H9 (cell line): ENCODE results near the gene CFAP61. TPM values are rescaled to one million over a fixed set of nuclear protein-coding genes. Genes with fewer than 3 reads are reported as not detected.

Source experiments
- DNase-seq: peaks from one replicate; pipeline ENCODE4 v3.0.0-alpha.2; 2017
- H2AFZ ChIP-seq: one replicate; pipeline ENCODE4 v1.6.1; 2013; ENCODE audit warnings: mild to moderate bottlenecking, low read length, control low read depth, moderate library complexity
- H2AK5ac ChIP-seq: 2 replicates; pipeline ENCODE4 v1.6.1; 2013; ENCODE audit warnings: low read length, control low read depth, mixed read lengths; ENCODE audit not compliant: insufficient read length
- H2BK120ac ChIP-seq: one replicate; pipeline ENCODE4 v1.6.1; 2013; ENCODE audit warnings: low read depth, mild to moderate bottlenecking, low read length, control low read depth, inconsistent platforms; ENCODE audit not compliant: poor library complexity, severe bottlenecking
- H2BK12ac ChIP-seq: 2 replicates; pipeline ENCODE4 v1.6.1; 2013; ENCODE audit warnings: low read length, control low read depth, mixed read lengths, low read depth; ENCODE audit not compliant: insufficient read length
- H2BK15ac ChIP-seq: 2 replicates; pipeline ENCODE4 v1.6.1; 2013; ENCODE audit warnings: low read depth, low read length, control low read depth
- H2BK20ac ChIP-seq: one replicate; pipeline ENCODE4 v1.6.1; 2013; ENCODE audit warnings: low read depth, mild to moderate bottlenecking, low read length, control low read depth, inconsistent platforms; ENCODE audit not compliant: poor library complexity, severe bottlenecking
- H2BK5ac ChIP-seq: 2 replicates; pipeline ENCODE4 v1.6.1; 2013; ENCODE audit warnings: low read length, control low read depth, mixed read lengths; ENCODE audit not compliant: insufficient read length
- H3K14ac ChIP-seq: 2 replicates; pipeline ENCODE4 v1.6.1; 2013; ENCODE audit warnings: low read length, control low read depth; ENCODE audit not compliant: insufficient read depth
- H3K18ac ChIP-seq: 2 replicates; pipeline ENCODE4 v1.6.1; 2013; ENCODE audit warnings: low read depth, mild to moderate bottlenecking, mixed read lengths, low read length, control low read depth; ENCODE audit not compliant: insufficient read length
- H3K23ac ChIP-seq: 2 replicates; pipeline ENCODE4 v1.6.1; 2013; ENCODE audit warnings: low read length, control low read depth, mixed read lengths, low read depth; ENCODE audit not compliant: insufficient read length
- H3K23me2 ChIP-seq: 2 replicates; pipeline ENCODE4 v1.6.1; 2013; ENCODE audit warnings: low read depth, mild to moderate bottlenecking, mixed read lengths, low read length, control low read depth; ENCODE audit not compliant: insufficient read length, poor library complexity, severe bottlenecking
- H3K27ac ChIP-seq: 2 replicates; pipeline ENCODE4 v1.5.1; 2013; ENCODE audit warnings: low read length, control low read depth, mixed read lengths, low read depth; ENCODE audit not compliant: insufficient read length
- H3K27me3 ChIP-seq: 2 replicates; pipeline ENCODE4 v1.6.1; 2013; ENCODE audit warnings: low read length, control low read depth, inconsistent platforms; ENCODE audit not compliant: insufficient read depth
- H3K4ac ChIP-seq: 2 replicates; pipeline ENCODE4 v1.6.1; 2013; ENCODE audit warnings: low read depth, mild to moderate bottlenecking, control low read depth, inconsistent platforms, low read length, moderate library complexity
- H3K4me1 ChIP-seq: 2 replicates; pipeline ENCODE4 v1.6.1; 2013; ENCODE audit warnings: low read length, control low read depth, inconsistent platforms; ENCODE audit not compliant: insufficient read depth
- H3K4me2 ChIP-seq: 2 replicates; pipeline ENCODE4 v1.6.1; 2013; ENCODE audit warnings: low read length, control low read depth, mixed read lengths; ENCODE audit not compliant: insufficient read length, insufficient read depth
- H3K56ac ChIP-seq: 2 replicates; pipeline ENCODE4 v1.6.1; 2013; ENCODE audit warnings: low read depth, mild to moderate bottlenecking, mixed read lengths, low read length, control low read depth; ENCODE audit not compliant: insufficient read length
- H3K79me1 ChIP-seq: 2 replicates; pipeline ENCODE4 v1.6.1; 2013; ENCODE audit warnings: low read depth, mild to moderate bottlenecking, moderate library complexity, low read length, control low read depth, inconsistent platforms; ENCODE audit not compliant: insufficient read depth, poor library complexity, severe bottlenecking
- H3K79me2 ChIP-seq: 2 replicates; pipeline ENCODE4 v1.6.1; 2013; ENCODE audit warnings: low read length, control low read depth, inconsistent platforms; ENCODE audit not compliant: insufficient read depth
- H3K9ac ChIP-seq: 2 replicates; pipeline ENCODE4 v1.6.1; 2013; ENCODE audit warnings: low read length, control low read depth, mixed read lengths; ENCODE audit not compliant: insufficient read length; ENCODE audit errors: extremely low read depth
- H3K9me3 ChIP-seq: one replicate; pipeline ENCODE4 v1.6.1; 2013; ENCODE audit warnings: low read depth, low read length, inconsistent platforms; ENCODE audit not compliant: control insufficient read depth
- H3T11ph ChIP-seq: one replicate; pipeline ENCODE4 v1.6.1; 2013; ENCODE audit warnings: mild to moderate bottlenecking, low read length, control low read depth, inconsistent platforms
- H4K20me1 ChIP-seq: one replicate; pipeline ENCODE4 v1.6.1; 2013; ENCODE audit not compliant: control insufficient read depth, insufficient read length, insufficient read depth
- H4K5ac ChIP-seq: 2 replicates; pipeline ENCODE4 v1.6.1; 2013; ENCODE audit warnings: low read depth, mild to moderate bottlenecking, mixed read lengths, low read length, control low read depth; ENCODE audit not compliant: insufficient read length
- H4K8ac ChIP-seq: replicated peaks from 2 replicates; pipeline ENCODE4 v1.6.1; 2013; ENCODE audit warnings: low read length, control low read depth, mixed read lengths, low read depth; ENCODE audit not compliant: insufficient read length
- H4K91ac ChIP-seq: 2 replicates; pipeline ENCODE4 v1.6.1; 2013; ENCODE audit warnings: low read depth, mild to moderate bottlenecking, moderate library complexity, mixed read lengths, low read length, control low read depth; ENCODE audit not compliant: insufficient read length
- H3K27ac Mint-ChIP-seq, 3 experiments: 2 replicates in 2 of 3; 3 replicates in 1 of 3; pipeline ENCODE4 v1.8.0; 2020 to 2021; ENCODE audit warnings: mixed read lengths in 3 of 3, mild to moderate bottlenecking in 1 of 3, moderate library complexity in 1 of 3
- H3K27me3 Mint-ChIP-seq: 2 replicates; pipeline ENCODE4 v1.8.0; 2021; ENCODE audit warnings: low read depth, mild to moderate bottlenecking, moderate library complexity, mixed read lengths
- H3K36me3 Mint-ChIP-seq, 3 experiments: 2 replicates in 2 of 3; 3 replicates in 1 of 3; pipeline ENCODE4 v1.8.0; 2020 to 2021; ENCODE audit warnings: low read depth in 3 of 3, mixed read lengths in 3 of 3; ENCODE audit not compliant: insufficient read depth in 1 of 3
- H3K4me1 Mint-ChIP-seq, 2 experiments: 2 replicates each; pipeline ENCODE4 v1.8.0; 2020; ENCODE audit warnings: mixed read lengths in 2 of 2
- H3K4me3 Mint-ChIP-seq, 2 experiments: 2 replicates in 1 of 2; 3 replicates in 1 of 2; pipeline ENCODE4 v1.8.0; 2020 to 2021; ENCODE audit warnings: mild to moderate bottlenecking in 2 of 2, mixed read lengths in 2 of 2, moderate library complexity in 1 of 2
- H3K9me3 Mint-ChIP-seq, 2 experiments: 2 replicates in 1 of 2; 3 replicates in 1 of 2; pipeline ENCODE4 v1.8.0; 2020; ENCODE audit warnings: mild to moderate bottlenecking in 2 of 2, mixed read lengths in 2 of 2, moderate library complexity in 1 of 2
- WGBS: extraction: QIAGEN DNeasy Blood & Tissue Kit; methylation state at CpG from one replicate; pipeline ENCODE4 v1.1.7; 2013; ENCODE audit warnings: missing lambda C conversion rate, low lambda C conversion rate, mixed read lengths; ENCODE audit not compliant: insufficient read length; ENCODE audit errors: extremely low coverage; 5-methylcytosine and 5-hydroxymethylcytosine counted together
- total RNA-seq: library from RNA; stranded (reverse); gene quantifications from 2 replicates; pipeline ENCODE4 v1.2.1, GENCODE V29; 2021
- TF ChIP-seq, protein P1 (sequence below): fragments of 200-600 bp; sonication (generic); conservative IDR thresholded peaks from 3 replicates; pipeline ENCODE4 v1.8.0; 2021; ENCODE audit warnings: antibody characterized with exemption, mild to moderate bottlenecking

CFAP61 gene
- total RNA-seq, 1 experiment from 2014 or later: 0.44 TPM

GRCh38 chr20:20078041-20078440 lies 25.7 kb downstream of the CFAP61 start:
- Mint-ChIP-seq H3K4me3 (no peak overlapping the region), H3K4me1 (peaks cover 22 to 23% of the 10 kb centered on the region in 2 experiments), H3K9me3 (no peaks in the 10 kb centered on the region), H3K27ac (peak overlapping the region in 2 of 3 experiments; percentile 4 to 10; a peak in 1 of 7 replicates), H3K36me3 (no peaks in the 10 kb centered on the region), H3K27me3 (peaks cover 8% of the 10 kb centered on the region)
- H2BK20ac ChIP-seq: no peak overlapping the region
- no peak overlapping the region for H3K4ac ChIP-seq
- no peak overlapping the region for H3K4me2 ChIP-seq
- H4K91ac ChIP-seq: no peak overlapping the region
- H3K23ac ChIP-seq: no peak overlapping the region
- H3K4me1 ChIP-seq: peaks cover 5% of the 10 kb centered on the region; the same call in 1 of the 2 replicates
- no peak for DNase-seq
- H3K18ac ChIP-seq: no peak overlapping the region
- H4K8ac ChIP-seq: no peak overlapping the region
- H3K56ac ChIP-seq: no peak overlapping the region
- H2BK5ac ChIP-seq: no peak overlapping the region
- H4K5ac ChIP-seq: no peak overlapping the region
- no peak overlapping the region for H2AFZ ChIP-seq
- H3K23me2 ChIP-seq: no peaks in the 10 kb centered on the region
- no peaks in the 10 kb centered on the region for H3K9me3 ChIP-seq
- H3K27ac ChIP-seq: no peak overlapping the region
- H3T11ph ChIP-seq: no peak overlapping the region
- no peak overlapping the region for H2BK120ac ChIP-seq
- no peaks in the 10 kb centered on the region; the same call in none of the 2 replicates for H3K27me3 ChIP-seq
- H3K79me2 ChIP-seq: no peaks in the 10 kb centered on the region
- no peak overlapping the region for H2AK5ac ChIP-seq
- H2BK15ac ChIP-seq: no peak overlapping the region
- TF ChIP-seq, protein P1, sequence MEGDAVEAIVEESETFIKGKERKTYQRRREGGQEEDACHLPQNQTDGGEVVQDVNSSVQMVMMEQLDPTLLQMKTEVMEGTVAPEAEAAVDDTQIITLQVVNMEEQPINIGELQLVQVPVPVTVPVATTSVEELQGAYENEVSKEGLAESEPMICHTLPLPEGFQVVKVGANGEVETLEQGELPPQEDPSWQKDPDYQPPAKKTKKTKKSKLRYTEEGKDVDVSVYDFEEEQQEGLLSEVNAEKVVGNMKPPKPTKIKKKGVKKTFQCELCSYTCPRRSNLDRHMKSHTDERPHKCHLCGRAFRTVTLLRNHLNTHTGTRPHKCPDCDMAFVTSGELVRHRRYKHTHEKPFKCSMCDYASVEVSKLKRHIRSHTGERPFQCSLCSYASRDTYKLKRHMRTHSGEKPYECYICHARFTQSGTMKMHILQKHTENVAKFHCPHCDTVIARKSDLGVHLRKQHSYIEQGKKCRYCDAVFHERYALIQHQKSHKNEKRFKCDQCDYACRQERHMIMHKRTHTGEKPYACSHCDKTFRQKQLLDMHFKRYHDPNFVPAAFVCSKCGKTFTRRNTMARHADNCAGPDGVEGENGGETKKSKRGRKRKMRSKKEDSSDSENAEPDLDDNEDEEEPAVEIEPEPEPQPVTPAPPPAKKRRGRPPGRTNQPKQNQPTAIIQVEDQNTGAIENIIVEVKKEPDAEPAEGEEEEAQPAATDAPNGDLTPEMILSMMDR: no peak
- H3K14ac ChIP-seq: no peak overlapping the region
- H3K9ac ChIP-seq: no peak overlapping the region
- H3K79me1 ChIP-seq: no peaks in the 10 kb centered on the region
- no peak overlapping the region for H2BK12ac ChIP-seq
- WGBS: no CpG with 5 or more reads among the region's 4 CpGs
- H4K20me1 ChIP-seq: no peaks in the 10 kb centered on the region
